ENCODE data around the gene ALK. TPM values are rescaled to one million over a fixed set of nuclear protein-coding genes. Genes with fewer than 3 reads are reported as not detected.

Gene ALK
- total RNA-seq, 4 donors from 2014 or later, result 0.85 to 2.4 (median 1.8) TPM

- TF ChIP-seq, protein P1, sequence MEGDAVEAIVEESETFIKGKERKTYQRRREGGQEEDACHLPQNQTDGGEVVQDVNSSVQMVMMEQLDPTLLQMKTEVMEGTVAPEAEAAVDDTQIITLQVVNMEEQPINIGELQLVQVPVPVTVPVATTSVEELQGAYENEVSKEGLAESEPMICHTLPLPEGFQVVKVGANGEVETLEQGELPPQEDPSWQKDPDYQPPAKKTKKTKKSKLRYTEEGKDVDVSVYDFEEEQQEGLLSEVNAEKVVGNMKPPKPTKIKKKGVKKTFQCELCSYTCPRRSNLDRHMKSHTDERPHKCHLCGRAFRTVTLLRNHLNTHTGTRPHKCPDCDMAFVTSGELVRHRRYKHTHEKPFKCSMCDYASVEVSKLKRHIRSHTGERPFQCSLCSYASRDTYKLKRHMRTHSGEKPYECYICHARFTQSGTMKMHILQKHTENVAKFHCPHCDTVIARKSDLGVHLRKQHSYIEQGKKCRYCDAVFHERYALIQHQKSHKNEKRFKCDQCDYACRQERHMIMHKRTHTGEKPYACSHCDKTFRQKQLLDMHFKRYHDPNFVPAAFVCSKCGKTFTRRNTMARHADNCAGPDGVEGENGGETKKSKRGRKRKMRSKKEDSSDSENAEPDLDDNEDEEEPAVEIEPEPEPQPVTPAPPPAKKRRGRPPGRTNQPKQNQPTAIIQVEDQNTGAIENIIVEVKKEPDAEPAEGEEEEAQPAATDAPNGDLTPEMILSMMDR (IDR thresholded peaks at IDR 0.05; ENCODE audit: low read depth), result no peak
Measured at GRCh38 chr2:29226808-29227207, 694.6 kb downstream of the ALK start.

- TF ChIP-seq, protein P1 (IDR thresholded peaks at IDR 0.05; ENCODE audit: low read depth), result no peak
Measured at GRCh38 chr2:29226375-29226774, 695.0 kb downstream of the ALK start.

- TF ChIP-seq, protein P1 (IDR thresholded peaks at IDR 0.05; ENCODE audit: low read depth), result no peak
Measured at GRCh38 chr2:29225814-29226213, 695.6 kb downstream of the ALK start.

- TF ChIP-seq, protein P1 (IDR thresholded peaks at IDR 0.05; ENCODE audit: low read depth), result no peak
Measured at GRCh38 chr2:29224693-29225551, 696.5 kb downstream of the ALK start.

DNA sequence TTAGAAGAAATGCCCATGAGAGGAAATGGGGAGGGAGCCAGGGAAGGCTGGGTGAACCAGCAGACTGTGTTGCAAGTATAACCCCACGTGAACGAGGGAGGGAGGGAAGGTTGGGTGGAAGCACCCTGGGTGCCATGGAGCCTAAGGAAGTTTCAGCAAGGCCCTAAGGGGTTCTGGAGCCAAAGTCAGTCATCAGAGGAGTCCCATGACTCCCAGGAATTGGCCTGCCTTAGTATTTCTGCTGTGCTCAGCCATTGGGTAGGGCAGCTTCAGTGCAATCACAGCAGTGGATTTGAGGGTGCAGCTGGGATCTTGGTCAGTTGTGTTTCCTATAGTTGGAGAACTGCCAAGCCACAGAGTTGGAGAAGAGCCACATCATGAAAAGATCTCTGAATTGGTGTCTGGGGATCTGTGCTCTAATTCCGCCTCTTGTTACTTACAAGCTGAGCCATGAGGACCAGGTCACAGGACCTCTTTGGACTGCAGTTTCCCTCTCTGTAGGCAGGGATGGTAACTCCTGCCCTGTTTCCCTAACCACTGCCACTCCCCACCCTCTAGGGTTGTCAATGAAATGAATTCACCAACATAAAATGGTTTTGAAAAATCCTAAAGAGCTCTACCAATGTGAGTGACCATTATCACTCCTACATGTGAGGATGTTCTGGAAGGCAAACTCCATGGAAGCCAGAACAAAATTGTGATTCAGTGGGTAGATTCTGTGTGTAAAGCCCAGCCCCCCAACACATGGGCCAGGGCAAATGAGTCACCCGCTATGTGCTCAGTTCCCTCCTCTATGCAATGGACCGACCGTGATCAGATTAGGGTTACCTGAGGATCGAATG lies 697.3 kb downstream of the ALK start:
- TF ChIP-seq, protein P1 (IDR thresholded peaks at IDR 0.05; ENCODE audit: low read depth), result no peak

DNA sequence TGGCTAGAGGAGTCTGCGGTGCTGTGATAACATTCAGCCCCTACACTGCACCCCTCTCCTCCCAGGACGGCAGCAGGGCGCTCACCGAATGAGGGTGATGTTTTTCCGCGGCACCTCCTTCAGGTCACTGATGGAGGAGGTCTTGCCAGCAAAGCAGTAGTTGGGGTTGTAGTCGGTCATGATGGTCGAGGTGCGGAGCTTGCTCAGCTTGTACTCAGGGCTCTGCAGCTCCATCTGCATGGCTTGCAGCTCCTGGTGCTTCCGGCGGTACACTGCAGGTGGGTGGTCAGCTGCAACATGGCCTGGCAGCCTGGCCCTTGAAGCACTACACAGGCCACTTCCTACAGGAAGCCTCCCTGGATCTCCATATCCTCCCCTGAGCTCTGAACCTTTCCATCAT lies 698.1 kb downstream of the ALK start:
- TF ChIP-seq, protein P1 (IDR thresholded peaks at IDR 0.05; ENCODE audit: low read depth), result no peak
